PFSK-1 (cell line): ENCODE data around the gene SORL1.
A peak's percentile ranks its signal among the peaks of the same experiment; 100 is the strongest.

Experiments used
- FOXP2 ChIP-seq: optimal IDR thresholded peaks from 2 replicates; pipeline ENCODE3; 2011; ENCODE audit warnings: borderline replicate concordance, control low read depth, inconsistent platforms; ENCODE audit not compliant: insufficient read depth; ENCODE audit errors: extremely low read length, extremely low read depth
- POLR2AphosphoS5 ChIP-seq: IDR thresholded peaks from 2 replicates; pipeline ENCODE4 v1.6.1; 2012; ENCODE audit warnings: low read depth, mild to moderate bottlenecking, control low read depth, low read length, moderate library complexity
- SIN3A ChIP-seq: IDR thresholded peaks from 2 replicates; pipeline ENCODE4 v1.6.1; 2012; ENCODE audit warnings: mild to moderate bottlenecking, low read length, moderate library complexity, borderline replicate concordance; ENCODE audit not compliant: insufficient read depth
- TAF1 ChIP-seq: IDR thresholded peaks from 2 replicates; pipeline ENCODE4 v1.6.1; 2012; ENCODE audit warnings: low read length, control low read depth, borderline replicate concordance; ENCODE audit not compliant: insufficient read depth
- TF ChIP-seq, protein P1 (sequence below), 2 experiments: IDR thresholded peaks; 2 replicates each; pipeline versions ENCODE4 v1.6.1 to v1.8.0; 2011 to 2012; ENCODE audit warnings: low read depth in 2 of 2, low read length in 2 of 2, control low read depth in 1 of 2, inconsistent platforms in 1 of 2, mild to moderate bottlenecking in 1 of 2, moderate library complexity in 1 of 2; ENCODE audit not compliant: insufficient read depth in 1 of 2

SORL1 gene

DNA sequence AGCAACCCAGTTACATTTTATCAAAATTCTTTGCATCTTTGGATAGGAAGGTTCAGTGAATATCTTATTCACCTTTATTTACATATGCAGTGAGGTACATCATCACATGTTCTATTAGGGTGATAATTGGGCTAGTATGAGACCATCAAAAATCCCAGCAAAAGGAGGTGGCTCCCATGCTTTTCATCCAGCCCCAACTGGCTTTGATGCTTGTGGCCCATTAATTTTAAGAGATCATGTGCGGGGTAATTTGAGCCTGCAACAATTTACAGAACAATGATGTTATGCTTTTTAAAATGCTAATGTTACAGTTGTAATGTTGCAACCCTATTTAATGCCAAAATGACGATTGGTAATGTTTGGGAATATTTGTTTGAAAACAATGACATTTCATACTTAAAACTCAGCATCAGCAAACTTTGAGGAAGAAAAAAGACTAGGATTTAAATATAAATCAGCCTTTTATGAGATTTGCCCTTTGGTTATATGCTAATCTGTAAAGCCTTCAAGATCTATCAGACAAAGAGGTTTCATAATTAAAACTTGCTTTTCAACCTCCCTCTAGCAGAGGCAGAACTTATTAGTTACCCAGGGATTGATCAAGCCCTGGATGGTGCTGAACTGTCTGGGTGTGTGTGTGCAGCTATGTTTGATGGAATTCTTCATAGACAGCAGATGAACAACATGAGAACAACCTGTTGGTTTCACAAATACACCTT lies 184.1 kb downstream of the SORL1 start:
- TF ChIP-seq, protein P1, sequence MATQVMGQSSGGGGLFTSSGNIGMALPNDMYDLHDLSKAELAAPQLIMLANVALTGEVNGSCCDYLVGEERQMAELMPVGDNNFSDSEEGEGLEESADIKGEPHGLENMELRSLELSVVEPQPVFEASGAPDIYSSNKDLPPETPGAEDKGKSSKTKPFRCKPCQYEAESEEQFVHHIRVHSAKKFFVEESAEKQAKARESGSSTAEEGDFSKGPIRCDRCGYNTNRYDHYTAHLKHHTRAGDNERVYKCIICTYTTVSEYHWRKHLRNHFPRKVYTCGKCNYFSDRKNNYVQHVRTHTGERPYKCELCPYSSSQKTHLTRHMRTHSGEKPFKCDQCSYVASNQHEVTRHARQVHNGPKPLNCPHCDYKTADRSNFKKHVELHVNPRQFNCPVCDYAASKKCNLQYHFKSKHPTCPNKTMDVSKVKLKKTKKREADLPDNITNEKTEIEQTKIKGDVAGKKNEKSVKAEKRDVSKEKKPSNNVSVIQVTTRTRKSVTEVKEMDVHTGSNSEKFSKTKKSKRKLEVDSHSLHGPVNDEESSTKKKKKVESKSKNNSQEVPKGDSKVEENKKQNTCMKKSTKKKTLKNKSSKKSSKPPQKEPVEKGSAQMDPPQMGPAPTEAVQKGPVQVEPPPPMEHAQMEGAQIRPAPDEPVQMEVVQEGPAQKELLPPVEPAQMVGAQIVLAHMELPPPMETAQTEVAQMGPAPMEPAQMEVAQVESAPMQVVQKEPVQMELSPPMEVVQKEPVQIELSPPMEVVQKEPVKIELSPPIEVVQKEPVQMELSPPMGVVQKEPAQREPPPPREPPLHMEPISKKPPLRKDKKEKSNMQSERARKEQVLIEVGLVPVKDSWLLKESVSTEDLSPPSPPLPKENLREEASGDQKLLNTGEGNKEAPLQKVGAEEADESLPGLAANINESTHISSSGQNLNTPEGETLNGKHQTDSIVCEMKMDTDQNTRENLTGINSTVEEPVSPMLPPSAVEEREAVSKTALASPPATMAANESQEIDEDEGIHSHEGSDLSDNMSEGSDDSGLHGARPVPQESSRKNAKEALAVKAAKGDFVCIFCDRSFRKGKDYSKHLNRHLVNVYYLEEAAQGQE (IDR thresholded peaks at IDR 0.05; ENCODE audit: insufficient read depth in 1 of 2, low read depth in 2 of 2, low read length in 2 of 2): no peak
- no peak for TF ChIP-seq FOXP2
- TF ChIP-seq POLR2AphosphoS5: no peak
- TF ChIP-seq SIN3A: no peak
- TF ChIP-seq TAF1: no peak

DNA sequence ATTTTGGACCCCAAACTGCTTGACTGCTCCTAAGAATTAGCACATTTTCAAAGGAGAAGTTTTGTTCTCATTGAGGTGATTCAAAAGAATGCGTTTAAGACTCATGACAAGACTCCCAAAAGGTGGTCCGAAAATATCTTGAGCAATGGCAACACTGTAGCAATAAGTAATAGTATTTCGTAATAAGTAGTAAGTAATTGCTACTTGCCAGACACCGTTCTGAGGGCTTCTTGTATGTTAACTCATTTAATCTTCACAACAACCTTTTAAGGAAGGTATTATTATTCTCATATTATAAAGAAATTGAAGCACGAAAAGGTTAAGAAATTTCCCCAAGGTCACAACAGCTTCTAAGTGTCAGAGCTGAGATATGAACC lies 184.7 kb downstream of the SORL1 start:
- TF ChIP-seq POLR2AphosphoS5 (no peak), FOXP2 (no peak), SIN3A (no peak), TAF1 (no peak)
- TF ChIP-seq, protein P1 (IDR thresholded peaks at IDR 0.05; ENCODE audit: insufficient read depth in 1 of 2, low read depth in 2 of 2, low read length in 2 of 2): no peak

DNA sequence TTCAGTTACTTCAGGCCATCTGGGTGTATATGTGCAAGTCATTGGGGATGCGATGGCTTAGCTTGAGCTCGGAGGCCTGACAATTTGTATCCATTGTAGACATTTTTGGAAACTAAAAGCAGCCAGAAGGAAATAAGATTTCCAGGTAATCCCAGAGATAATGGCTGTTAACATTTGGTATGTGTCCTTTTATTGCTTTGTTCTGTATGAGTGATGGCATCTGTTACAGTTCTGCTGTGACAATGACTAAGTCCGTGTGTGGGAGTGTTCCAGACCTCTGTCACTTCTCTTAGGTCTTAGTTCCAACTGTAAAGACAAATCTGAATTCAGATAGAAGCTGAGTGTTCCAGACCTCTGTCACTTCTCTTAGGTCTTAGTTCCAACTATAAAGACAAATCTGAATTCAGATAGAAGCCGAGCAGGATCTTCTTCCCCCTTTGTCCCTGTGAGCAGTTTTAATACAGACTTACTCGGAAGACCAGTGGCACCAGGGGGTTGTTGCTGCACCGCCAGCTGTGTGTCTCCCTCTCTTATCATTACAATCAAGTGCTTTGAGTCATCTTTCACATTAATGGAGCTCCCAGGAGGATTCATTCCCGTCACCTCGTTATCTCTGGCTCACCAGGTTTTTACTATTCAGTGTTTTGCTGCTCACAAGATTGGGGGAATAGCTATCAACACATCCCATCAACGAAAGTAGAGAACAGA lies 191.5 kb downstream of the SORL1 start:
- TF ChIP-seq SIN3A: peak; percentile 36; the same call in 1 of the 2 replicates
- TF ChIP-seq POLR2AphosphoS5: no peak
- TF ChIP-seq, protein P1 (IDR thresholded peaks at IDR 0.05; ENCODE audit: insufficient read depth in 1 of 2, low read depth in 2 of 2, low read length in 2 of 2): no peak
- TF ChIP-seq FOXP2: no peak
- TF ChIP-seq TAF1: no peak

DNA sequence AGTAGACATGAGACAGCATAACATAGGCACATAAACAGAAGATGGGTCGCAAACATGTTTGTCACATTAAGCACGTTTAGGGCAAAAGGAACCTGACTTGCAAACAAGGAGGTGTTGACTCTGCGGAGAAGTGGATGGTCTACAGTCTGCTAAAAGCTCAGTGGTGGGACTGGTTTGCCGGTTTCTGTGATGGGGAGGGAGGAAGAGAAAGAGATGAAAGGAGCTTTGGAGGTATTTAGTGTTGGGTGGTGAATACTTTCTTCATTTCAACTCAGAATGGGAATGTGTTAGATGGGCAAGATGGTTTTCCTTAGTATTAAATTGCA lies 192.0 kb downstream of the SORL1 start:
- TF ChIP-seq POLR2AphosphoS5 (no peak), FOXP2 (no peak), TAF1 (no peak), SIN3A (no peak)
- TF ChIP-seq, protein P1 (IDR thresholded peaks at IDR 0.05; ENCODE audit: insufficient read depth in 1 of 2, low read depth in 2 of 2, low read length in 2 of 2): no peak
